Bronchial epithelial cell (primary cell): ENCODE data around the gene DEFB124. TPM values are rescaled to one million over a fixed set of nuclear protein-coding genes. Genes with fewer than 3 reads are reported as not detected.

Source experiments
- DNase-seq: peaks from one replicate; pipeline ENCODE4 v3.0.0-alpha.2; 2010; ENCODE audit warnings: low read depth
- FAIRE-seq: peaks from 2 replicates; lab custom pipeline; 2011; peaks lifted over from hg19 to GRCh38; lab: Jason Lieb, UNC
- H3K27me3 ChIP-seq: 2 replicates; pipeline ENCODE4 v1.5.1; 2011; ENCODE audit warnings: low read length; ENCODE audit not compliant: control insufficient read depth, insufficient read depth
- H3K36me3 ChIP-seq: 2 replicates; pipeline ENCODE4 v1.5.1; 2011; ENCODE audit warnings: low read length; ENCODE audit not compliant: control insufficient read depth, insufficient read depth
- H3K4me3 ChIP-seq: 2 replicates; pipeline ENCODE4 v1.5.1; 2011; ENCODE audit warnings: mild to moderate bottlenecking, low read depth, low read length, control low read depth
- total RNA-seq: library from RNA; depleted of rRNA; stranded (reverse); fragments of >200 nt; gene quantifications from 2 replicates; pipeline ENCODE4 v1.2.1, GENCODE V29; 2014
- TF ChIP-seq, protein P1 (sequence below): IDR thresholded peaks from 2 replicates; pipeline ENCODE4 v1.5.1; 2011; ENCODE audit warnings: mild to moderate bottlenecking, moderate library complexity, low read length, control low read depth, inconsistent platforms; ENCODE audit not compliant: insufficient read depth, severe bottlenecking

Gene DEFB124
- total RNA-seq, 1 donor from 2014 or later, result not detected

DNA sequence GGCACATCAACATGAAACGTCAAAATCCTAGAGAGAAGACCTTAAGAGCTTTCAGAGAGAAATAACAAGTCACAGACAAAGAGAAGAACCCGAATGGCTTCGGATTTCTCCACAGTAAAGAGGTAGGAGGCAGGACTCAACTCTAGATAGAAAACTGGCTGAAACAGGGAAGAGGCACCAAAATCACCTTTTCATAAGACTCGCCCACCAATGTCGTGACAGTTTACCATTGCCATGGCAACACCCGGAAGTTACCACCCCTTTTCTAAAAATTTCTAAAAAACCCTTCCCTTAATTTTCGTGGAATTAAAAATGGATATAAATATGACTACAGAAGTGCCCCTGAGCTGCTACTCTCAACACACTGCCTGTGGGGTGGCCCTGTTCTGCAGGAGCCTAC lies 56.6 kb downstream of the DEFB124 start:
- DNase-seq (no peak), FAIRE-seq (no peak)
- Histone ChIP-seq H3K36me3 (no peaks in the 10 kb centered on the region), H3K4me3 (no peak overlapping the region), H3K27me3 (no peaks in the 10 kb centered on the region)
- TF ChIP-seq, protein P1, sequence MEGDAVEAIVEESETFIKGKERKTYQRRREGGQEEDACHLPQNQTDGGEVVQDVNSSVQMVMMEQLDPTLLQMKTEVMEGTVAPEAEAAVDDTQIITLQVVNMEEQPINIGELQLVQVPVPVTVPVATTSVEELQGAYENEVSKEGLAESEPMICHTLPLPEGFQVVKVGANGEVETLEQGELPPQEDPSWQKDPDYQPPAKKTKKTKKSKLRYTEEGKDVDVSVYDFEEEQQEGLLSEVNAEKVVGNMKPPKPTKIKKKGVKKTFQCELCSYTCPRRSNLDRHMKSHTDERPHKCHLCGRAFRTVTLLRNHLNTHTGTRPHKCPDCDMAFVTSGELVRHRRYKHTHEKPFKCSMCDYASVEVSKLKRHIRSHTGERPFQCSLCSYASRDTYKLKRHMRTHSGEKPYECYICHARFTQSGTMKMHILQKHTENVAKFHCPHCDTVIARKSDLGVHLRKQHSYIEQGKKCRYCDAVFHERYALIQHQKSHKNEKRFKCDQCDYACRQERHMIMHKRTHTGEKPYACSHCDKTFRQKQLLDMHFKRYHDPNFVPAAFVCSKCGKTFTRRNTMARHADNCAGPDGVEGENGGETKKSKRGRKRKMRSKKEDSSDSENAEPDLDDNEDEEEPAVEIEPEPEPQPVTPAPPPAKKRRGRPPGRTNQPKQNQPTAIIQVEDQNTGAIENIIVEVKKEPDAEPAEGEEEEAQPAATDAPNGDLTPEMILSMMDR, result no peak

DNA sequence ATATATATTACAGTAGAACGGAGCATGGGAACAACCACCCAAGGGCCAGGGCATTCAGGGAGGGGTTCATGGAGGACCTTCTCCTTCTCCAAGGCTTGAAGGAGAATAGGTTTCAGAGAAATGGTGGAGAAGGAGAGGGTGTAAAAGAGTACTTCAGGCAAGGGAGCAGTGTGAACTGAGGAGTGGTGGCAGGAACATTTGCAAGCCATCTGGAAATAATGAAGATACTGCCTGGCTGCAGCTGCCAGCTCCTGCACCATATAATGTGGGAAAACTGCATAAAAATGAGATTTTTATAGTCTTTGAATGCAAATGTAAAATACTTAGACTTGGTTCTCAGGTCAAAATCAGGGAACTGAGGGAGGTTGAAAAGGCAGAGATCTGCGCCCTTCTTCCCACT lies 59.3 kb downstream of the DEFB124 start:
- Histone ChIP-seq H3K4me3 (no peak overlapping the region), H3K36me3 (no peaks in the 10 kb centered on the region), H3K27me3 (no peaks in the 10 kb centered on the region)
- no peak for DNase-seq
- no peak for FAIRE-seq
- TF ChIP-seq, protein P1, result no peak

Other genes with a start within 250 kb of the DEFB124 start
- gene DEFB115, start 217.5 kb downstream of the DEFB124 start, total RNA-seq, result not detected in 2 replicates
- not detected in 2 replicates for gene DEFB116, start 166.5 kb downstream of the DEFB124 start, total RNA-seq
- not detected in 2 replicates for gene DEFB118, start 106.5 kb downstream of the DEFB124 start, total RNA-seq
- gene DEFB119, start 84.5 kb downstream of the DEFB124 start, total RNA-seq, result not detected in 2 replicates
- gene DEFB121, start 68.9 kb downstream of the DEFB124 start, total RNA-seq, result not detected in 2 replicates
- not detected in 2 replicates for gene DEFB123, start 34.5 kb downstream of the DEFB124 start, total RNA-seq
- not detected in 2 replicates for gene REM1, start 161 bp upstream of the DEFB124 start, total RNA-seq
- 46.9 and 52.9 TPM in 2 replicates for gene HM13, start 39.3 kb upstream of the DEFB124 start, total RNA-seq
- 426 and 930 TPM in 2 replicates for gene ID1, start 130.2 kb upstream of the DEFB124 start, total RNA-seq
- gene COX4I2, start 162.8 kb upstream of the DEFB124 start, total RNA-seq, result not detected in 2 replicates
- gene BCL2L1, start 247.7 kb upstream of the DEFB124 start, total RNA-seq, result 93.5 and 93.8 TPM in 2 replicates